Measurements from ENCODE around the gene PSMD12.
A peak's percentile ranks its signal among the peaks of the same experiment; 100 is the strongest.
"Not testable (repeated sequence)": the region's sequence is repeated elsewhere in the genome, so short reads cannot be mapped to it uniquely, and the experiment has no call there.

The PSMD12 gene

DNA sequence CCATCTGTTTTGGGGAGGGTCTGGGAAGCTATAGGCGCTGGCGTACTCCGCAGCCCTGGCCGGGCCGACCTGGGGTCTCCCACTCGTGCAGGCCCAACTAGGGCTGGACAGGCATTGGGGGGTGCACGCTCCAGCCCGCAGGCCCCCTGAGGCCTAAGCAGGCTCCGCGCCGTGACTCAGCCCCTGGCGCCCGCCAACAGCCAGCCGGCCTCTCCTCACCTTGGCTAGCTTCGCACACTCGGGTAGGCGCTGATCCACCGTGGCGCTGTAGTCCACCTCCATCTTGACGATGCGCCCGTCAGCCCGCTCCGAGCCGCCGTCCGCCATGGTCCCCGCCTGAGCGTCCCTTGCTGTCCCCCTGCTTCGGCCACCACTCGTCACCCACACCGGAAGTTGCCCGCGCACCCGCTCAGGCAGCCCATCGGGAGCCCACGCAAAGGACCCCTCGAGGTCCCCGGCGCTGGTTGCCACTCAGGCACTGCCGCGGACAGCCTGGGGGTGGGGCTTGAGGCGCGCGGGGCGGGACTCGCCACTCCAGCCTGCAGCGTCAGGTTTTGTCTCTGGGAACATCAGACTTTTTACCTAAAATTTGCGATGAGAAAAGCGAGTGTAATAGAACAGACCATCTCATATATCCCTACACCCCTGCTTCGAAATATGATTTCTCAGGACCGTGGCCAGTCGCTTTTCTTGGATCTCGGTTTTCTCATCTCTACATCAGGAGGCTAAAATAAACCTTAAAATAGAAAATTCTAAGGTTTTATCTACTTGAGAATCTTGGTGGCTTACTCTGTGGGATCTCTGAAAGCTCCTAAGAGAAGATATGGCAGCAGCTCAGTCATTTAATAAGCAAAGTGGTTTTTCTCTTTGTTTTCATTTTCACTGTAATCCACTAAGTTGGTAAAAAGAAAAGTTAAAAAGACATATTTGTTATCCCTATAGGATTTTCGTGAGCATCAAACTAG is at the start of gene PSMD12:
Gene PSMD12 (minus strand): TSS at position 385 of the 965 bp plus-strand sequence. CDS start 58 bp downstream, at position 327.
- DNase-seq (ENCODE audit: extremely low read depth in 1 of 2, low read depth in 1 of 2) = peak; percentile 78 to 91

DNA sequence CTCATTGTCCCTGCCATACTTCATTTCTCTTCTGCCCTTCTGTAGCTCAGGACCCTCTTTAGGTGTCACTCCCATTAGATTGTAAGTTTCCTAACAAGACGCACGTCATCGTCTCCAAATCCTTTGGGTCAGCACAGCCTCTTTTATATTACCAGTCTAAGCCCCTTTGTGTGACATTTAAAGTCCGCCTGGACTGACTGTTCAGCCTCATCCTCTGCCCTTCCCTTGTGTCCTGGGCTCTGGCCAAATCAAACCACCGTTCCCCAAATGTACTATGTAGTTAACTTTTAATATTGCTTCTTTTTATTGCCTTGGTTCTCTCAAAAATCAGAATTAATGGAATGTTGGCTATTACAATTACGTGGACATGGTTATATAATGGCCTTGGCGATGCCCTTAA is 48.9 kb upstream of the PSMD12 start:
- no peak for DNase-seq (ENCODE audit: extremely low read depth in 1 of 2, low read depth in 1 of 2)

- DNase-seq (ENCODE audit: extremely low read depth in 1 of 2, low read depth in 1 of 2) = no peak
Measured at GRCh38 chr17:67414559-67414958, 48.2 kb upstream of the PSMD12 start.

GRCh38 chr17:67414130-67414529 is 47.8 kb upstream of the PSMD12 start:
- no peak for DNase-seq (ENCODE audit: extremely low read depth in 1 of 2, low read depth in 1 of 2)

DNA sequence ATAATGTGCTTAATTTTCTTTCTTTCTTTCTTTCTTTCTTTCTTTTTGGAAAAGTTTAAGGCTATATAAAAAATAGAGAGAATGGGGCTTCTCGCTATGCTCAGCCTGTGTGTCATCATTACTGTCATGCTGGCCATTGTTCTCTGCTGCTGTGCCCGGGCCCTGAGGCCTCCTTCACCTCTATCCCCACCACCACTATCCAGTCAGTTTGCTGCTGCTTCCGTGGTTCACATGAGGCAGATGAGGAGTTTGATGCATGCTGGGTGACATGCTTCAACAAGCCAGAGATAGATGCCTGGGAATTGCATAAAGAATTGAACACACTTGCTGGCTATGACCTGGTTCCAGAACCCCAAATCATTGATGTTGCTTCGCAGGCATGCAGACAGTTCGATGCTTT is 47.0 kb upstream of the PSMD12 start:
- no peak for DNase-seq (ENCODE audit: extremely low read depth in 1 of 2, low read depth in 1 of 2)

- DNase-seq (ENCODE audit: extremely low read depth in 1 of 2, low read depth in 1 of 2) = no peak
Measured at GRCh38 chr17:67412941-67413340, 46.6 kb upstream of the PSMD12 start.

DNA sequence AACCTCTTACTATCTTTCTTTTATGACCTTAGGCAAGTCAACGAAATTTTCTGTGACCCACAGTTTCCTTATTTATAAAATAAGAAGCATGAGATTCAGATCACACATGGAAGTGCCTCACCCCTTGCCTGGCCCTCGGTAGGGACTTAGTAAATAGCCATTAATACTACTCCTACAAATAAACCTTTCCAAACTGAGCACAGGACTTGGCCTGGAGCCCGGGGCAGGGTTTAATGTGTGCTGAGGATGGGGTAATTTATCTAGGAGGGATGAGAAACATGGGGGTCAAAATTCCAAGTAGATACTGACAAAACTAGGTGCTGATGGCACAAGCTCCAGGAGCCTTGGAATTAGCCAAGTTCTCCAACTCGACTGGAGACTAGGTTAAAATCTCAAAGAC is 45.7 kb upstream of the PSMD12 start:
- DNase-seq (ENCODE audit: extremely low read depth in 1 of 2, low read depth in 1 of 2) = no peak

GRCh38 chr17:67411397-67411796 is 45.0 kb upstream of the PSMD12 start:
- DNase-seq (ENCODE audit: extremely low read depth in 1 of 2, low read depth in 1 of 2) = no peak

DNA sequence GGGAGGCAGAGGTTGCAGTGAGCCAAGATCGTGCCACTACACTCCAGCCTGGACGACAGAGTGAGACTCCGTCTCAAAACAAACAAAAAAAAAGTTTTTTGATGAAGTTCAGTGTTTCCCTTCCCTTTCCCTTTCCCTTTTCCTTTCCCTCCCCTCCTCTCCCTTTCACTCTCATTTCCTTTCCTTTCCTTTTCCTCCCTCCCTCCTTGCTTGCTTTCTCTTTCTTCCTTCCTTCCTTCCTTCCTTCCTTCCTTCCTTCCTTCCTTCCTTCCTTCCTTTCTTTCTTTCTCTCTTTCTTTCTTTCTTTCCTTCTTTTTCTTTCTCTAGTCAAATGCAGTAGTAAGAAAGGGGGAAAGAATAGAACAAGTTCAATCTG is 42.1 kb upstream of the PSMD12 start:
- not testable (repeated sequence) for DNase-seq (ENCODE audit: extremely low read depth in 1 of 2, low read depth in 1 of 2)

- no peak for DNase-seq (ENCODE audit: extremely low read depth in 1 of 2, low read depth in 1 of 2)
Measured at GRCh38 chr17:67403483-67403882, 37.1 kb upstream of the PSMD12 start.

DNA sequence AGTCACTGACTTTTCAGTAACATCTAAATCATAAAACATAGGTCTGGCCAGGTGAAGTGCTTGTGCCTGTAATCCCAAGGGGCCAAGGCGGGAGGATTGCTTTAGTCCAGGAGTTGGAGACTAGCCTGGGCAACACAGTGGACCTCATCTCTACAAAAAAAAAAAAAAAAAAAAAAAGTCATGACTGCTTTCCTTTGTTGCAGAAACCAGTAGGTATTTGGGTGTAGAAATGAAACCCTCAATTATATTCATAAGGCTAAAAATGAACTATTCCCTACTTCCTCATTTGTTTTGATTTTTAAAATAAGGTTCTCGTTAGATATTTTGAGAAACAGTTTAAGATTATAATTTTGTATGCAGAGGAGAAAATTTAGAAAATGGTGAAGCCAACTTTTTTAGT is 36.7 kb upstream of the PSMD12 start:
- no peak for DNase-seq (ENCODE audit: extremely low read depth in 1 of 2, low read depth in 1 of 2)

- no peak for DNase-seq (ENCODE audit: extremely low read depth in 1 of 2, low read depth in 1 of 2)
Measured at GRCh38 chr17:67401598-67402504, 35.5 kb upstream of the PSMD12 start.

DNA sequence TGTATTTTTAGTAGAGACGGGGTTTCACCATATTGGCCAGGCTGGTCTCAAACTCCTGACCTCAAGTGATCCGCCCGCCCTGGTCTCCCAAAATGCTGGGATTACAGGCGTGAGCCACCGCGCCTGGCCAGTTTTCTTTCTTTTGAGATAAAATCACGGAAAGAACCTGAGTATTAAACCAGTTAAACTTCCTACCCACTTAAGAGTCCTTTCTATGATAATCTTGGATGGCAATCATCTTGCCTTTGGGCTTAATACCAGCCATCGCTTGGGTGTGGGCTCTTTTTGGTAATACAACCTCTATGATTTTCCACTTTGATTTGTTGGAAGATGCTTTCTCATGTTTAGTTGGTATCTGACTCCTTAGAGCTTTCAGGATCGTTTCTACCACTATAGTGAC is 34.7 kb upstream of the PSMD12 start:
- DNase-seq (ENCODE audit: extremely low read depth in 1 of 2, low read depth in 1 of 2) = no peak

- DNase-seq (ENCODE audit: extremely low read depth in 1 of 2, low read depth in 1 of 2) = no peak
Measured at GRCh38 chr17:67400193-67400592, 33.8 kb upstream of the PSMD12 start.

DNA sequence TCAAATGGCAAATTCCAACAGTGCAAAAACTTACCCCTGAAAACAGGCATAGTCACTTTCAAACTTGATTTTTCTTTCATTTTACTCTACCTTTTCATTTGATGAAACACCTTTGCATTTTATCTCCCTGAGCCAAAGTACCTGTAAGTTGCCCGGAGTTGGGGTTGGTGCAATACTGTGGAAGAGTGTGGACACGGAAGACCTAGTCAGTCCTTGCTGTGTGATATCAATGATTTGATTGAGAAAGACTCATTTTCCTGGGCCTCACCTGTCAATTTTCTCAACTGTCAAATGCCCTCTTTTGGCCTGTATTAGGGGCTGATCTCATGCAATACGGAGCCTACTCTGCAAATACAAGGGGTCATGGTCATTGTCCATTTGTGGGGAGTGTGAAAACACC is 33.3 kb upstream of the PSMD12 start:
- no peak for DNase-seq (ENCODE audit: extremely low read depth in 1 of 2, low read depth in 1 of 2)

- no peak for DNase-seq (ENCODE audit: extremely low read depth in 1 of 2, low read depth in 1 of 2)
Measured at GRCh38 chr17:67393809-67394397, 27.5 kb upstream of the PSMD12 start.

- no peak for DNase-seq (ENCODE audit: extremely low read depth in 1 of 2, low read depth in 1 of 2)
Measured at GRCh38 chr17:67392111-67392510, 25.7 kb upstream of the PSMD12 start.

- peak; percentile 27 to 35 for DNase-seq (ENCODE audit: extremely low read depth in 1 of 2, low read depth in 1 of 2)
Measured at GRCh38 chr17:67390646-67391361, 24.4 kb upstream of the PSMD12 start.

- no peak for DNase-seq (ENCODE audit: extremely low read depth in 1 of 2, low read depth in 1 of 2)
Measured at GRCh38 chr17:67390006-67390645, 23.7 kb upstream of the PSMD12 start.

DNA sequence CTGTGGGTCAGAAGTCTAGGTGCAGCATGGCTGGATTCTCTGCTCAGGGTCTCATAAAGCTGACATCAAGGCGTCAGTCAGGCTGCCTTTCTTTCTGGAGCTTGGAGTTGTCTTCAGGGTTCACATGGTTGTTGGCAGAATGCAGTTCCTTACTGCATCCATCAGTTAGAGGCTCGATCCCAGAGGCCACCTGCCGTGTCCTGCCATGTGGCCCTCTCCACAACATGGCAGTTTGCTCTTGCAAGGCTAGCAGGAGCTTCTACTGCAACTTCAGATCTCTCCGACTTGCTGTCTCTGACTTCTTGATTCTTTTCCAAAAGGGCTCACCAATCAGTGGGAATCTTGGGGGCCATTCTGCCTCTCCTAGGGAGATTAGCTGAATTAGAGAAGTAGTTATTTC is 22.6 kb upstream of the PSMD12 start:
- DNase-seq (ENCODE audit: extremely low read depth in 1 of 2, low read depth in 1 of 2) = no peak

Data from activated CD8-positive, alpha-beta memory T cell treated with anti-CD3 and anti-CD28 coated beads for 1 hour (primary cell).